Upper lobe of right lung (tissue), 1 donor: ENCODE results near the gene GPSM1. TPM values are rescaled to one million over a fixed set of nuclear protein-coding genes. Genes with fewer than 3 reads are reported as not detected.

Experiments used
- ATAC-seq: fragments of 200-7000 bp; cut with Tn5 transposase; one replicate; pipeline ENCODE4 v1.9.1; 2020; ENCODE audit warnings: mild to moderate bottlenecking, moderate library complexity
- DNase-seq: peaks from one replicate; pipeline ENCODE4 v3.0.0-alpha.2; 2020
- H3K27ac ChIP-seq: fragments of 200-600 bp; one replicate; pipeline ENCODE4 v1.8.0; 2022
- H3K27me3 ChIP-seq: fragments of 200-600 bp; one replicate; pipeline ENCODE4 v1.8.0; 2022; ENCODE audit warnings: mild to moderate bottlenecking
- H3K36me3 ChIP-seq: fragments of 200-600 bp; one replicate; pipeline ENCODE4 v1.8.0; 2022
- H3K4me1 ChIP-seq: fragments of 200-600 bp; one replicate; pipeline ENCODE4 v1.8.0; 2022
- H3K4me3 ChIP-seq: fragments of 200-600 bp; one replicate; pipeline ENCODE4 v1.8.0; 2022; ENCODE audit warnings: mild to moderate bottlenecking
- H3K9me3 ChIP-seq: fragments of 200-600 bp; one replicate; pipeline ENCODE4 v1.8.0; 2022
- CTCF ChIP-seq: fragments of 200-600 bp; IDR thresholded peaks from one replicate; pipeline ENCODE4 v1.8.0; 2022; ENCODE audit warnings: antibody characterized with exemption
- intact Hi-C: fragments of 100-400 bp; cut with DNase I; formaldehyde crosslinking; loops from one replicate; pipeline ENCODE4 v1.11.0; 2022
- total RNA-seq: library from RNA; stranded (reverse); fragmentation: NEBNext Ultra II Directional; extraction: Animal tissue kit (Norgen Biotek cat#: 25700); gene quantifications from one replicate; pipeline ENCODE4 v1.2.1, GENCODE V29; 2021
- donor health status: DM: no; HTN: yes; CAD: no; lungs with severe emphysema.

The GPSM1 gene
- total RNA-seq, 1 donor from 2014 or later, result 27.3 TPM

DNA sequence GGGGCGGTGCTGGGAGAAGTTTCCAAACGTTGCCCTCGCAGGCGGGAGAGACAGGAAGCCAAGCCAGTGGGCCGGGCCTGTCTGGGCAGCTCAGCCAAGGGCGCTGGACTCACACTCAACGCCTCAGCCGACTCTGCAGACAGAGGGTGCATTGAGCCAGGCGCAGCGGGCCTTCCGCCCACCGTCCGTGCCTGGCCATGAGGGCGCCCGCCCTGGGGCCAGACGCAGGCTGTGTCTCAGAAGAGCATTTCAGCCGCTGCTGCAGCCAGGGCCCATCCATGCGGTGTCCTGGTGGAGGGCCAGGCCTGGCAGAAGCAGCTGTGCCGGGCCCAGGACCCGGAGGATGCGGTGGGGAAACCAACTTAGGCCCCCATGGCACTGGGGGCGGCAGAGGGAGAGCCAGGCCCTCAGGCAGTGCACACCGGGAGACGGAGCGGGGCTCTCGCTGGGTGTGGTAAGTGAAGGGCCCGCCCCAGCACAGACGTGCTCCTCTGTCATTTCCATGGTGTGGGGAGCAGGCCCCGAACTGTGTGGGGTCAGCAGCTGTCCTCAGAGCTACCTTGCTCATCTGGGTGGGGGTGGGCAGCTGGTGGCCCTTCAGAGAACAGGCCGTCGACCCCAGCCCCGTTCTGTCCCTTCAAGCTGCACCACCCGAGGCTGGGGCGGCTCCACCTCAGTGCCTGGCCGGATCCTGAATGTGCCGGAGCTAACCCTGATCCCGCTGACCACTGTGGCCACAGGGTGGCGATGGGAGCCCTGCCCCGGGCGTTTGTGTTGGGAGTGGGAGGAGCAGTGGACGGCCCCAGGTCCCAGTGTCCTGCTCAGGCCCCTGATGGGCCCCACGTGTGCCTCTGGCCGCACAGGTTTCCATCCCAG is 18.2 kb downstream of the GPSM1 start:
- TF ChIP-seq CTCF, result peak; percentile 58
- ATAC-seq, result peak; percentile 66
- Histone ChIP-seq H3K4me3 (peak overlapping the region; percentile 30), H3K27me3 (no peaks in the 10 kb centered on the region), H3K27ac (peak overlapping the region; percentile 72), H3K9me3 (no peaks in the 10 kb centered on the region), H3K36me3 (no peaks in the 10 kb centered on the region), H3K4me1 (peaks cover 24% of the 10 kb centered on the region)
- intact Hi-C loops, result no loop called here
- DNase-seq, result peak; percentile 86

DNA sequence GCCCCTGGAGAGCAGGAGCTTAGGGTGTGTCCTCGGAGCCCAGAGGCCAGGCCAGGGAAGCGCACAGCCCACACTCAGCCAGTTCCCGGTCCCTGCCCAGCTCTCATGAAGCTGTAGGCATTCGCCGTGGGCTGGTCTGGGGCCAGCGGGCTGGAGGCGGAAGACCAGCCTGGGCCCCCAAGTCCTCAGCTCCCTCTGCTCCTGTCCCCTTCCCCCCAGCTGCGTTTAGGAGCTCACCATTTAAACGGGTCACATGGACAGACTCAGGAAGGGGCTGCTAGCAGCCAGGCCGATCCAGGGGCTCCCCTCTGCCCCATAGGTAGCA is 18.8 kb downstream of the GPSM1 start:
- TF ChIP-seq CTCF, result no peak
- H3K4me1 ChIP-seq, result peaks cover 24% of the 10 kb centered on the region
- no peaks in the 10 kb centered on the region for H3K27me3 ChIP-seq
- H3K4me3 ChIP-seq, result peak overlapping the region; percentile 30
- no peaks in the 10 kb centered on the region for H3K9me3 ChIP-seq
- no peak for ATAC-seq
- H3K36me3 ChIP-seq, result no peaks in the 10 kb centered on the region
- peak overlapping the region; percentile 72 for H3K27ac ChIP-seq
- DNase-seq, result no peak
- intact Hi-C loops, result no loop called here

GRCh38 chr9:136346927-136347465 is 19.7 kb downstream of the GPSM1 start:
- intact Hi-C loops, result no loop called here
- TF ChIP-seq CTCF, result no peak
- H3K27me3 ChIP-seq, result no peaks in the 10 kb centered on the region
- ATAC-seq (no peak), DNase-seq (no peak)
- no peak overlapping the region for H3K27ac ChIP-seq
- no peak overlapping the region for H3K4me3 ChIP-seq
- H3K4me1 ChIP-seq, result peaks cover 24% of the 10 kb centered on the region
- no peaks in the 10 kb centered on the region for H3K36me3 ChIP-seq
- H3K9me3 ChIP-seq, result no peaks in the 10 kb centered on the region

GRCh38 chr9:136347472-136348256 is 20.3 kb downstream of the GPSM1 start:
- Histone ChIP-seq H3K9me3 (no peaks in the 10 kb centered on the region), H3K4me3 (no peak overlapping the region), H3K27ac (no peak overlapping the region), H3K36me3 (no peaks in the 10 kb centered on the region), H3K4me1 (peaks cover 21% of the 10 kb centered on the region), H3K27me3 (no peaks in the 10 kb centered on the region)
- ATAC-seq (no peak), DNase-seq (no peak)
- TF ChIP-seq CTCF, result no peak
- intact Hi-C loops, result no loop called here

DNA sequence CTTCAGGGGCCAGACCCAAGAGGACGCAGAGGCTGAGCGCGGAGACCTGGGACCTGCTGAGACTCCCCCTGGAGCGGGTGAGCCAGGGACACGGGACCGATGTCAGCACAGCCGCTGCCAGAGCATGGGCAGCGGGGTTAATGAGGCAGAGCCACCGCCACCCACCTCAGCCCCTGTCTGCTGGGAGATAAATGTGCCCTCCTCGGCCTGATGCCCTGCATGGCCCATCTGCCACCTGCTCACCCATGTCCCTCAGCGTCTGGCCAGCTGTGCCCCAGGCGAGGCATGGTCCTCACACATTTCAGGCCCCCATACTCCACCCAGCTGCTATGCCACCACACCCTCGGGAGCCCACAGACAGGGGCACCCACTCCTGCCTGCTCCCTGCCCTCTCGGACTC is 21.4 kb downstream of the GPSM1 start:
- H3K9me3 ChIP-seq, result no peaks in the 10 kb centered on the region
- intact Hi-C loops, result no loop called here
- no peak overlapping the region for H3K27ac ChIP-seq

More for the DNA sequence above, 21.4 kb downstream of the GPSM1 start:
- DNase-seq (no peak), ATAC-seq (no peak)
- Histone ChIP-seq H3K4me3 (no peak overlapping the region), H3K27me3 (no peaks in the 10 kb centered on the region), H3K36me3 (no peaks in the 10 kb centered on the region), H3K4me1 (peaks cover 13% of the 10 kb centered on the region)
- no peak for TF ChIP-seq CTCF
